HG03575 (cell line): ENCODE measurements around the gene UTP20.

ENCODE experiments used
- ATAC-seq: cut with Tn5 transposase; IDR thresholded peaks from one replicate; pipeline ENCODE4 v1.9.1; 2021; ENCODE audit not compliant: unreplicated experiment, insufficient number of reproducible peaks, low FRiP score; ENCODE audit errors: extremely low read depth

Gene UTP20

DNA sequence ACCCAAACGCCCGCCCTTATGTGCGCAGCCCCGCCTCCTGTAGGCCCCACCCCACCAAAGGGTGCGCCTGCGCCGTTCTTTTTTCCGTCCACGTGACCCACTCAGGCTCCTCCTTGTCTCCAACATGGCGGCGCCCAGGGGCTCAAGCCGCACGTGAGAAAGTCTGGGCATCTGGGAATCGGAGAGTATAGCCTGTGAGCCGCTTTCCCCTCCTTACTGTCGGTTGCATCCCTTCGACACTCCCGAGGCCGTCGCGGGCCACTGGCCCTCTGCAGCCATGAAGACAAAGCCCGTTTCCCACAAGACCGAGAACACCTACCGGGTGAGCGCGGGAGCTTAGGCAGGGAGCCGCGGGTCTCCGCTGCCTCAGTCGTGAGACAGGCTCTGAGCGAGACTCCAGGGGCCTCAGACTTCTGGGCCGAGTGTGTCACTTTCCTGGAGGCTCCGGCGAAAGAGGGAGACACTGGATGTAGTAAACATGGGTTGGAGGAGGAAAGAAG is at the start of gene UTP20:
Gene UTP20, plus strand, starts transcription at position 100 of the 500 bp plus-strand sequence. Its CDS starts 178 bp downstream, at position 278.
- ATAC-seq: peak; percentile 92

DNA sequence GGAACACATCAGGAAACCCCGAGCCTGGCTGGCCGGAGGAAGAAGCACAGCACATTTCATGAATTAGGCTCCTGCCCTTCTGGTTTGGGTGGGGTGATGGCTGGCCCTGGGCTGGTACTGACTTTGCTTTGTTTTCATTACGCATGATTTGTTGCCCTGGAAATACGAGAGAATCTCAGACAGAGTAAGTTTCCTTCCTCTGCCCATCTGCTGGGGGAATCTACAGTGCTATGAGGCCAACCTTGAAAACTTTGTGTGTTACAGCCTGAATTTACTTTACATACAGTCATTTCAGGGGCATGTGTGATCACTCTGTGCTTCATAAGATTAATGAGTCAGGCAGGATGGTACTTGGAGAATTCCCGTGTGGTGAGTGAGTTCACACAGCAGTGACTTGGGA is 49.4 kb upstream of the UTP20 start:
- ATAC-seq: no peak

DNA sequence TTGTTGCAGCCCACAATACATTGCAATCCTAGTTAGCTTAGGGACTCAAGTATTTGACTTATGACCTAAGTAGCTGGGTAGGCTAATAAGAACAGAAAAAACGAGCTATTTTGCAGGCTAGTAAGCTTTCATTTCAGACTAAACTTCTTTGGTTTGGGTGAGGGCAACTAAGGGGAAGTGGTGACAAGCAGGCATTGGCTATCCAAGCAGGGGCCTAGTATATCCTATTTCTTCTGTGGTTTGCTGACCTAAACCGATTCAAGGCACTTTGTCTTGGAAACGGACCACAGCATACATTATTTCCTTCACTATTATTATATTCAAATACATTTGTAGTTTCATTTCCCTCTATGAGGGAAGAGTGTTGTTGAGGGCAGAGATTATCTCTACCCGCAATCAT is 48.3 kb upstream of the UTP20 start:
- ATAC-seq: no peak

DNA sequence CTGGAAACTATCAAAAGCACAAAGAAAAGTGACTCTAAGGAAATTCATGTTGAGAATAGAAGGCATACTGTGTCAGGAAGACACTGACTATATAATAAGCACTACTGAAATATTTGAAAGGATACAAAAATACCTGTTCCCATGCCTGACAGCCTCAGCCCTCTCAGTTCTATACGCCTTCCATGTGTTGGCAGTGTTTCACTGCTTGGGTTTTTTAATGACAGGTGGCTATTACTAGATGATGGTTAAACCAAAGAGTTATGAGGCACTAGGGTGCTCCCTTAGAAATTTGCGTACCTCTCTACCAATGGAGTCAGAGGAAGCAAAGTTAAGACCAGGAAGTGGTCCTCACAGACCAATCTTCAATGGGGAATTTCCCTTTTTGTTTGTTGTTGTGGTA is 44.2 kb upstream of the UTP20 start:
- ATAC-seq: no peak

DNA sequence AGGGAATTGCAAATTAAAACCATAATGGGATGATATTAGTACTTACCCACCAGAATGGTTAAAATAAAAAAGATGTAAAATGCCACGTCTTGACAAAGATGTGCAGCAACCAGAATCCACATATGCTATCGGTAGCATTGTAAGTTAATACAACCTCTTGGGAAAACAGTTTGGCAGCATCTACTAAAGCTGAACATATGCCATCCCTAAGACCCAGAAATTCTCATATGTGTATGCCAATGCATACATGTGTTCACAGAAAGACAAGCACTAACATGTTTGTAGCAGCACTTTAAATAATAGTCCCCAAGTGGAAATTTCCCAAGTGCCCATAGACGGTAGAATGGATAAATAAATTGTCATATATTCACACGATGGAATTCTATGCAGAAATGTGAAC is 41.6 kb upstream of the UTP20 start:
- ATAC-seq: no peak

DNA sequence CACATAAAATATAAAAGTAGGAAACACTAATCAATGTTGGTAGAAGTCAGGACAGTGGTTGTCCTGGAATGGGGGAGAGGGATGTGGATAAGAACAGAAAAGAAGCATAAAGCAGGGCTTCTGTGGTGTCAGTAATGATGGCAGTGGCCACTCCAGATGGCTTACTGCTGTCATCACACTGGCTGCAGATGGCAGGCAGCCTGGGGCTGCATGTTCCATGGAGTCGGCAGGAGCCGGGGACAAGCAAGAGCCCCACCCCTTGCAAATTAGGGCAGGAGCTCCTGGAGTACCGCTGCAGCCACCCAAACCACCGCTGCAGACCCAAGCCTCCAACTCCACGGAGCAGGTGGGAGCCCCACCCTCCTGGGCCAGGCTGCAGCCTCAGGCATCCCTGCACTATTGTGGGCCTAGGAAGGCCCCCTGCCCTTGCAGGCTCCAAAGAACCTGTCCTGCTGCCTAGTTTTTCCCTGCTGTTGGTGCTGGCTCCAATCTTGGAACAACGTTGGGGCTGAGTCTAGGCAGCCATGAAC is 41.0 kb upstream of the UTP20 start:
- no peak for ATAC-seq

DNA sequence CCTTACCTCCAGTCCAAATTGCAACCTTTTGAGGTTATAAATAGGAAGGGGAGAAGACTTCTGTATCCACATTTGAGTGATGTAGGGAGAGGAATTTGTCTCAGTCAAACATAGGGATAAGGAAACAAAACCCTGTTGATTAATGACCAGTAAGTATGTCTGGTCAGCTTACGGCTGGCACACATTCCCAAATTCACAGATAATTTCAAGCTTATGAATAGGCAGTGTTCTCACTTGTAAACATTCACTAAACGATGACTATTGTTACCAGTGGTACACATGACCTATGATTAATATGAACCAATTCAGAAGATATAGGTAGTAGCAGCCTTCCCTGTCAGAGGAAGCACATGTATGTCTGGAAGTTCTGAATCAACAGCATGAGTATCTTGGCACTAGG is 36.8 kb upstream of the UTP20 start:
- ATAC-seq: no peak

DNA sequence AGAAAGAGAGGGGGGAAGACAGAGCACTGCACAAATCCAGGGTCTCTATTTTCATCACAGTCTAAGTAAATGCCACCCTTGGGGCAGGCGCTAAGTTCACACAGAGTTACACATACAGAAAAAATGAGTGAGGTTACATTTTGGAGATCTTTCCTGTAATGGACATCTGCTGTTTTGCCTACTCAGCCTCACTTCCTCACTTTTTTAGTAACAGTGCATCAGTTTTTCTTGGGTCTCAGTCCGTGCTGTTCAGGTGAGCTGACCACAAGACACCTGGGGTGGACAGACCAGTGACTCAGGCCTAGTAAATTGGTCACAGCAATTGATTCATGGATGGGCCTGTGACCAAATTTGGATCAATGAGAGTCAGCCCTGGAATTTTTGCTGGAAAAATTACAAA is 36.3 kb upstream of the UTP20 start:
- no peak for ATAC-seq

DNA sequence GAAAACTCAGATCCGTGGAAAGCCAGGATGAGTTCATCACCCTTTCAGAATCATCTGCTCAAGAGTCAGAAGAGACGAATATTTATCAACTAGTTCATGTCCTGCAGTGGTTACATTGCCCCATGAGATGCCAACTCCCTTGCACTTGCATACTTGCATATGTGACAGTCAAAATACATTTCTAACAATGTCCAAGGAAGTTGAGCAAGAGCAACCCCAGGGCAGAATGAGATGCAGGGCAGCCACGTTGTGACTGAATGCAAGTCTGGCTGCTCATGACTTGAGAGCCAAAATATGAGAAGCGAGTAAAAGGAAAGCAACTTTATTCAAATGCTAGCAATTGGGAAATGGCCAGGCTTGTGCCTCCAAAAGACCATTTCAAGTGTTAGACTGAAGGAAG is 23.6 kb upstream of the UTP20 start:
- ATAC-seq: no peak

DNA sequence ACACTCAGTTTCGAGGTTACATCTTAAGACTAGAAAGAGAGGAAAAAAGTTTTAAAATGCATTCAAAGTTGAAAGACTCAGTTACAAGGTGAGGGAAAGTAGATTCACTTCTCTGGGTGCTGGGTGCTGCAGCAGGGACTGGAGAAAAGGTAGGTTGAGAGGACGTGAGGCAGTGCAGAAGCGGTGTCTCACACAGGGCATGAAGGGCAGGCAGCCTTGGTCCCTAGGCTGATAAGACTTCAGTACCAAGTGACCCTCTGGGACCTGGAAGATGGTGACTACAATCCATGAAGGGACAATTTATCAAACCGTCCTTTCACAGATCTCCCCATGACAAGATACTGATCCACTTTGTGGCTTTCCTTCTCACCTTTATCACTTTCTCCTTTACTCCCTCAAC is 22.5 kb upstream of the UTP20 start:
- ATAC-seq: no peak

DNA sequence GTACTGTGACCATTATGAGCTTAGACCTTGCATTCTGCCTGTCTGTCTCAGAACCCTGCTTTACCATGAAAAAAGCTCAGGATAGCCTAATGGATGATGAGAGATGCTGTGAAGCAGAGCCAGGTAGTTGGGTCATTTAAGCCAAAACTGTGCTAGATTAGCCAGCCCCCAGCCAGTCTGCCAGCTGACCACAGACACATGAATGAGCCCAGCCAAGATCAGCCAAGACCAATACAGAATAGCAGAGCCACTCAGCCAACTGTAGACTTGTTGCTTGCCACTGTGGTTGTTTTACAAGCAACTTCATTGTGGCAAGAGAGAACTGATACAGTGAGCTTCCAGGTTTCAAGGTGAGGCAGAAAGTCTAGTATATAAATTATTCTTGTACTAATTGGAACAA is 12.8 kb upstream of the UTP20 start:
- ATAC-seq: no peak

DNA sequence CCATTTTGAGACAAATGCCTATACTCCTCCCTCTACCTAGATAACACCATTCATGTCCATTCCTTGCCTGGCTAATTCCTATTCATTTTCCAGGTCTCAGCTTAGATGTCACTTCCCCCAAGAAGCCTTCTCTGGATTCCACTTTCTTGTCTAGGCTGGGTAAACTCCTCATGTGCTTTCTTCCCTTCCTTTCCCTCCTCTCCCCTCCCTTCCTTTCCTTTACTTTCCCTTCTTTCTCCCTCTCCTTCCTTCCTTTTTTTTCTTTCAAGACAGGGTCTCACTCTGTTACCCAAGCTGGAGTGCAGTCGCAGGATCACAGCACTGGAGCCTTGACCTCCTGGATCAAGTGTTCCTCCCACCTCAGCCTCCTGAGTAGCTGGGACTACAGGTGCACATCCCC is 3.5 kb upstream of the UTP20 start:
- ATAC-seq: no peak

DNA sequence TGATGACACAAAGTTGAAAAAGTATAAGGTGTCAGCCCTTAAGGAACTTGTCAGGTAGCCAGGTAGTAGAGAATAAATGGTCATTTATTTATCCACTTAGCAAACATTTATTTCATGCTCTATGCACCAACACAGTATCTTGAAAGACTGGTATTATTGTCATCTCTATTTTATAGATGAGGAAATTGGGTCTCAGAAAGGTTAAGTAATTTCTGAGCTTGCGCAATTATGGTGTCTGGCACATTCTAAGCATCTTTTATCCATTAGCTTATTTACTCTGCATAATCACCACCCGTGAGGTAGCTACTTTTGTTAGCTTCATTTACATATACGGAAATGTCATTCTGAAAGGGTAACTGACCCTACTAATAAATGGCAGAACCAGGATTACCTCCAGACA is 2.5 kb upstream of the UTP20 start:
- ATAC-seq: no peak

DNA sequence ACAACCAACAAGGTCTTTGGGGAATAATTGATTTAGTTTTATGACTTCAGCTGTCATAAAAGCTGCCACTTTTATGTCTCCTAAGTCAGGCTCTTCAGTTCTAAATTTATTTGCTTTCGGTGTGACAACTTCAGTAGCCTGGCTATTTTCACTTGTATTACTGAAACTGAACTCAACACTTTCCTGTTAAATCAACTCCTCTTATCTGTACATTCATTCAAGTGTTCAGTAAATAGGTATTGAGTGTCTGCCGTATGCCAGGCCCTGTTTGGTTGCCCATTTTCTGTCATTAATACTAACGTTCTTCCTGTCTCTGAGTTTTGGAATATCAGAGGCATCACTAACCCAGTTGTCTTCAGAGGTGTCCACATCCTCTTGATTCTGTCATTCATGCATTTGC is 7.5 kb downstream of the UTP20 start:
- no peak for ATAC-seq

DNA sequence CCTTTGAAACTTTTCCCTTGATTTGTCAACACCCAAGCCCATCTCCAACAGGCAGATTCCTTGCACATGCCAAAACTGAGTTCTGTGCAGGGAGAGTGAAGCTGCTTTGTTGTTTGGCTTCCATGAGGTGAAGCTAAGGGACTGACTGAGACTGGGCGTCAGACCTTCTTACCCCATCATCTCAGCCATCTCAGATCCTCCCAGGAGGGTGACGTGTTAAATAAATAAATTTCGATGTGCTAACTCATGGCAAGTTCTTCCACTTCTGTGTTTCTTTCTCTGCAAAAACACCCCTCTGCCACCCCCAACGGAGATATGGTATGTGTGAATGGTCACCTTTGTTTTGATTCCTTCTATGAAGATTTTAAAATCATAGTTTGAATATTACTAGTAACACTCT is 17.8 kb downstream of the UTP20 start:
- no peak for ATAC-seq

DNA sequence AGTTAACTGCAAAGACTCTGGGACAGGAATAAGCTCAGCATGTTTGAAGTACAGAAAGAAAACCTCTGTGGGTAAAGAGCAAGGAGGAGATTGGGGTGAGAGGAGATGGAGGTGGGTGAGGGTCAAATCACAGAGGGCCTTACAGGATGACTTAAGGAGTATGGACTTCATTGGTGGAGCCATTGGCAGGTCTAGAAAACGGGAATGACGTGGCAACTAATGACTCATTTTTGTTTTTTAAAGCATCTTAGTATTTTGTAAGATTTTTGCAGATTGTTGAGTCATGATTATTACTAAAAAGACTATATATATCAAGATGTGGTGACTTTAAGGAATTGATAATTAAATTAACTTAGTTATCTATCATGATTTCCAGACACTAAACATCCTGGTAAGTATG is 18.5 kb downstream of the UTP20 start:
- no peak for ATAC-seq

DNA sequence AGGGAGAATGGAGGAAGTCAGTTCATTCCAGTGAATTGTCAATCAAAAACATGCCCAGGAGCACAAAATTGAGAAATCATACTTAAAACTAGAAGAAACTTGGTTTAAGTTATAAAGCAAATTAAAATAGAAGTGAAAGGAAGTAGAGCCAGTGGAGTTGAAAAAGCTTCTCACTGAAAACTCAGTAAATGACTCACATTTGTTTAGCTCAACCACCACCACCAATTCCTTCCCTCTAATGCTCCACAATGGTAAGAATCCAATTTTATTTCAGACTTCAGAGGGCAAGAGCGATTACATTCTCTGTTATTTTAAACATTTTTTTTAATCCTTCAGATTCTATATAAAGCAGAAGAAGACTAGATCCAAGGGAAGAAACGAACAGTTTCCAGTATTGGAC is 19.4 kb downstream of the UTP20 start:
- no peak for ATAC-seq

DNA sequence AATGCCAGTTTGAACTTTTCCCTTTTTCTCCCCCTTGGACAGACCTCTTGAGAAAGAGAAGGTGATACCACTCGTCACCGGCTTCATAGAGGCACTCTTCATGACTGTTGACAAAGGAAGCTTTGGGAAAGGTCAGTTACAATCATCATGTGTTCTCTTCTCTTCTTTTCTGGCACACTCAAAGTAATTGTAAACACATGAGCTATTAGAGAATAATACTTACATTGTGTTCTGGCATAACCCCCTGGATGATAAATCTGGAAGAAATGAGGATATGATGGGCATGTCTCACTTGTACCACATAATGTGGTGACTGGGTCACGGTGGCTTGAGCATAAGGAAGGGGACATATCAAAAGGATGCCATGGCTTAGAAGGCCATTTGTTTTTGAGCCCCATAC is 20.0 kb downstream of the UTP20 start:
- no peak for ATAC-seq

DNA sequence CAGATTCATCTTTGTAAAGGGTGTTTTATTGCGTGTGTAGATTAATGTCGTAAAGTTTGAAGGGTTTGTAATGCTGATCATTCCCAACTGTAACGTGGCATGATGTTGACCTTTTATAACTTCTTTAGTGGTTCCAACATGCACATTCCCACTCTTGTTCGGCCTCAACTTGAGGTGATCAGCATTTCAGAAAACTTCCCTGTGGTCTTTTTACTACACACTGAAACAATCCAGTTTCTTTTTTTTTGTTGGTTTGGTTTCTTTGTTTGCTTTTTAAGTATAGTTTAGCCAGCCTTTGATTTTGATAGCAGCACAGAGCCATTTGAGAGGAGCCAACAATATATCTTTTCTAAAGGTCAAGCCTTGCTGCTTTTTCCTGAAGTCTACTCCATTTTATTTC is 22.8 kb downstream of the UTP20 start:
- ATAC-seq: no peak

DNA sequence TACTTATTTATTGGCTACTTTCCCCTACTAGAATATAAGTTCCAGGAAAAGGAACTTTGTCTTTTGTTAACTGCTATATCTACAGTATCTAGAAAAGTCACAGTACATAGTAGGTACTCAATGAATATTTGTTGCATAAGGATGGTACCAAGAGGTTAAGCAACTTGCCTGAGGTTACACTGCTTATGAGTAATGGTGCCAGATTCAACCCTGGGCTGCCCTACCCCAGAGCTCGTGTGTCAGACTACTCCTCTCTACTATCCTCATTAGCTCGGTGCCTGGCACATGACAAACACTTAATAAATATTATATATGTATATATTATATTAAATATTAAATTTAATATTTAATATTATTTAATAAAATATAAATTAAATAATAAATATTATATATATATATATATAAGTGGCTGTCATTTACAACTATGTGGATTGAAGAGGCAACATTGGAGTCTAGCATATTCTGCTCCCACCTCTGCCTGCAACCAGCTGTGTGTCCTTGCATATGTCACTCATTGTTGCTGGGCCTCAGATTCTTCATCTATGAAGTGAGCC is 25.4 kb downstream of the UTP20 start:
- ATAC-seq: no peak

DNA sequence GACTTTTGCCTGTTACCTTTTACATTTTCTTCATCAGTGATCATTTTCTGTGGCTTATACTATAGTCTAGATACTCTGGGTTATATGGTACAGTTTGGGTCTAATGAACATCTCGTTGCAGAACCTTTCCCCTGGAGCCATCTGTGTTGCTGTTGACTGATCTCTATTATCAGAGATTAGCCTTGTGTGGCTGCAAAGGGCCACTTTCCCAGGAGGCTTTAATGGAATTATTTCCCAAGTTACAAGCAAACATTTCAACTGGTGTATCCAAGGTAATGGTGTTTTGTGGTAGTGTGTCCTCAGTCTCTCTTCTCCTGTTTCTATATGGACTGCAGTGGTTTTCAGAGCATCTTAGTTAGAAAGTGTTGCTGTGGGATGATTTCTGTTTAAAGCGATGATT is 25.9 kb downstream of the UTP20 start:
- ATAC-seq: no peak
